B cell (primary cell): ENCODE data around the gene PLCD3. TPM values are rescaled to one million over a fixed set of nuclear protein-coding genes. Genes with fewer than 3 reads are reported as not detected.
A peak's percentile ranks its signal among the peaks of the same experiment; 100 is the strongest.

Source experiments
- ATAC-seq: fragments of 200-7000 bp; cut with Tn5 transposase; one replicate; pipeline ENCODE4 v1.10.0; 2021; ENCODE audit warnings: low read depth, mild to moderate bottlenecking, moderate number of reproducible peaks, moderate library complexity
- CTCF ChIA-PET: fragments of 350-600 bp; sonication (Branson Sonifier 250); formaldehyde crosslinking; loops from one replicate; lab custom pipeline; 2021; ENCODE audit warnings: antibody characterized with exemption, inconsistent platforms; lab: Charles Lee
- POLR2A ChIA-PET: fragments of 350-600 bp; sonication (Branson Sonifier 250); formaldehyde crosslinking; loops from one replicate; lab custom pipeline; 2021; ENCODE audit warnings: antibody characterized with exemption; lab: Charles Lee
- DNase-seq: peaks from one replicate; pipeline ENCODE4 v3.0.0; 2013
- H2AFZ ChIP-seq: 2 replicates; pipeline ENCODE4 v1.6.1; 2012; ENCODE audit warnings: mild to moderate bottlenecking, low read depth, low read length; ENCODE audit not compliant: insufficient read depth, poor library complexity, severe bottlenecking
- H3K27ac ChIP-seq, 2 donors: 1 replicate in 1 of 2; 2 replicates in 1 of 2; pipeline ENCODE4 v1.5.1; 2012 to 2013; ENCODE audit warnings: low read length in 2 of 2, mild to moderate bottlenecking in 2 of 2, moderate library complexity in 1 of 2
- H3K27me3 ChIP-seq, 4 experiments: fragments of 200-600 bp in 1 of 4; sonication (generic) in 1 of 4; replicated peaks in 1 of 4; 1 replicate in 2 of 4; 2 replicates in 2 of 4; pipeline versions ENCODE4 v1.6.1 to v1.7.0; 2013 to 2016; ENCODE audit warnings: low read length in 3 of 4, mild to moderate bottlenecking in 2 of 4, mixed read lengths in 1 of 4, moderate library complexity in 1 of 4; ENCODE audit not compliant: insufficient read depth in 4 of 4, control insufficient read depth in 3 of 4; ENCODE audit errors: control extremely low read depth in 1 of 4
- H3K36me3 ChIP-seq, 2 experiments: replicated peaks in 1 of 2; 1 replicate in 1 of 2; 2 replicates in 1 of 2; pipeline versions ENCODE4 v1.6.1 to v1.7.1; 2013; ENCODE audit warnings: low read length in 1 of 2; ENCODE audit not compliant: insufficient read depth in 2 of 2, control insufficient read depth in 1 of 2; ENCODE audit errors: control extremely low read depth in 1 of 2, extremely low read depth in 1 of 2
- H3K4me1 ChIP-seq, 2 donors: fragments of 200-600 bp in 1 of 2; sonication (generic) in 1 of 2; 1 replicate in 1 of 2; 2 replicates in 1 of 2; pipeline versions ENCODE4 v1.5.1 to v1.6.1; 2013 to 2017; ENCODE audit warnings: low read length in 2 of 2; ENCODE audit not compliant: control insufficient read depth in 2 of 2, insufficient read depth in 2 of 2
- H3K4me2 ChIP-seq: replicated peaks from 2 replicates; pipeline ENCODE3; 2012; ENCODE audit warnings: mild to moderate bottlenecking, low read depth, low read length; ENCODE audit not compliant: poor library complexity, severe bottlenecking
- H3K4me3 ChIP-seq, 5 experiments: fragments of 200-600 bp in 1 of 5; sonication (generic) in 1 of 5; 1 replicate in 3 of 5; 2 replicates in 2 of 5; pipeline versions ENCODE4 v1.5.1 to v1.7.0; 2011 to 2016; ENCODE audit warnings: low read length in 4 of 5, mild to moderate bottlenecking in 4 of 5, low read depth in 2 of 5, control low read depth in 1 of 5, moderate library complexity in 1 of 5; ENCODE audit not compliant: insufficient read depth in 1 of 5; ENCODE audit errors: control extremely low read depth in 1 of 5, extremely low read depth in 1 of 5
- H3K79me2 ChIP-seq: fragments of 200-600 bp; sonication (generic); one replicate; pipeline ENCODE4 v1.6.0; 2016; ENCODE audit warnings: low read length; ENCODE audit not compliant: control insufficient read depth, insufficient read depth
- H3K9ac ChIP-seq: fragments of 200-600 bp; sonication (generic); 2 replicates; pipeline ENCODE4 v1.6.1; 2017; ENCODE audit warnings: mild to moderate bottlenecking, low read length, moderate library complexity
- H3K9me3 ChIP-seq, 3 donors: one replicate each; pipeline versions ENCODE4 v1.6.1 to v1.7.1; 2013; ENCODE audit warnings: low read length in 2 of 3; ENCODE audit not compliant: control insufficient read depth in 2 of 3, insufficient read depth in 1 of 3; ENCODE audit errors: control extremely low read depth in 1 of 3
- H4K20me1 ChIP-seq: 2 replicates; pipeline ENCODE4 v1.6.0; 2012; ENCODE audit warnings: mild to moderate bottlenecking, low read length; ENCODE audit not compliant: insufficient read depth, control insufficient read depth, poor library complexity, severe bottlenecking
- H3K27ac Mint-ChIP-seq: one replicate; pipeline ENCODE4 v1.8.0; 2021; ENCODE audit warnings: mixed read lengths
- H3K27me3 Mint-ChIP-seq: one replicate; pipeline ENCODE4 v1.8.0; 2021; ENCODE audit warnings: mixed read lengths
- H3K4me1 Mint-ChIP-seq: one replicate; pipeline ENCODE4 v1.8.0; 2021; ENCODE audit warnings: mixed read lengths
- H3K4me3 Mint-ChIP-seq: one replicate; pipeline ENCODE4 v1.8.0; 2021; ENCODE audit warnings: mixed read lengths
- H3K9me3 Mint-ChIP-seq: one replicate; pipeline ENCODE4 v1.8.0; 2022; ENCODE audit warnings: mixed read lengths; ENCODE audit not compliant: insufficient read depth
- EZH2 ChIP-seq: IDR thresholded peaks from 2 replicates; pipeline ENCODE4 v1.6.1; 2012; ENCODE audit warnings: borderline replicate concordance, low read depth, mild to moderate bottlenecking, moderate library complexity, low read length; ENCODE audit not compliant: insufficient read depth, poor library complexity, severe bottlenecking
- WGBS: methylation state at CpG from one replicate; pipeline ENCODE4 v1.1.5; 2013; ENCODE audit warnings: missing lambda C conversion rate; ENCODE audit not compliant: insufficient coverage; 5-methylcytosine and 5-hydroxymethylcytosine counted together
- intact Hi-C: fragments of 100-400 bp; cut with micrococcal nuclease; formaldehyde crosslinking; loops from one replicate; pipeline ENCODE4 v1.10.0; 2022
- polyA plus RNA-seq: library from polyadenylated mRNA; depleted of rRNA; stranded (reverse); fragments of >200 nt; gene quantifications from 2 replicates; pipeline ENCODE4 v1.2.3, GENCODE V29; 2012
- total RNA-seq, 2 donors: library from RNA; stranded (reverse); fragments of 120-200 nt in 1 of 2; gene quantifications; 1 replicate in 1 of 2; 2 replicates in 1 of 2; pipeline versions ENCODE4 v1.2.3 to v1.2.4, GENCODE V29; 2013 to 2022
- TF ChIP-seq, protein P1 (sequence below): fragments of 200-600 bp; IDR thresholded peaks from one replicate; pipeline ENCODE4 v1.8.0; 2022; ENCODE audit warnings: antibody characterized with exemption, mild to moderate bottlenecking

PLCD3 gene
- total and polyA plus RNA-seq, 2 donors (not counting 1 experiment from before 2014, with no cell fraction given) = 0.54 to 2.2 TPM

DNA sequence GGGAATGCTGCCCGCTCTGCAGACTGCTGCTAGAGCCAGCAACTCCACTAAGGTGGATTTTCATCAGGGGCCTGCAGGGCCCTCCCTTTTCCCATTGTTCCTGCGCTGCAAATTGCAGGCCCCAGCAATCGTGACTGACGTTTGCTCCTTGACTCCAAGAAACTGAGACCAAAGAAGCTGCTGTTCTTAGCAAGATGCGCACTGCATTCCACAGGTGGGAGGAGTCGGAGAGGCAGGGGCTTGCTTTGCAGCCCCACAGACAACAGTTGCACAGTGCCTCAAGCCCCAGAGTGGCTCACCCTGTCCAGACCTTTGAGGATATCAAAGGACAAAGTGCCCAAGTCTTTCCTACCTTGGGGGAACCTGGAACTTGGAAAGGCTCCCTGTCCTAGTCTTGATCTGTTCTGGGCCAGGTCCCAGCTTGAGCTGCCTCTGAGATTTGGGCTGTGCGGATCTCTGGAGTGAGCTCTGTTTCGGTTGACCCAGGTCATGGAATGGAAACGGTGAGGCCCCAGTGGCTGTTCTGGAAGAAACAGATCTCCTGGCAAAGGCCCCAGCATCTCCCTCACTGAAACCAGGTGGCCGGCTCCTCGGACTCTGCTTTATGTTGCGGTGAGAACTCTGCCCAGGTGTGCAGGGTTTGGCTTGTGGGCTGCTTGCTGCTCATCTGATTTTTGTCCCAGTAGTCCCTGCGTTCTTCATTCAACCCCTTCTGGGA is 24.9 kb downstream of the PLCD3 start:
- H3K4me1 Mint-ChIP-seq = peaks cover 12% of the 10 kb centered on the region
- Histone ChIP-seq H3K36me3 (peaks cover 3 to 56% of the 10 kb centered on the region in 2 experiments), H3K4me2 (no peak overlapping the region), H3K27ac (no peak overlapping the region), H3K27me3 (no peaks in the 10 kb centered on the region), H3K79me2 (no peaks in the 10 kb centered on the region), H3K4me3 (no peak overlapping the region), H3K9me3 (no peaks in the 10 kb centered on the region), H2AFZ (no peak overlapping the region), H3K4me1 (peaks cover 10% of the 10 kb centered on the region in 2 donors), H4K20me1 (no peaks in the 10 kb centered on the region), H3K9ac (no peak overlapping the region)
- ChIA-PET CTCF (interaction anchor here (0.5 to 1.5 kb wide), 3 partner anchors 9 to 19 kb away, joined by 3 to 5 read pairs (median 4); no protein-coding TSS in a partner anchor), POLR2A (no interaction called here)
- TF ChIP-seq EZH2 = no peak
- TF ChIP-seq, protein P1, sequence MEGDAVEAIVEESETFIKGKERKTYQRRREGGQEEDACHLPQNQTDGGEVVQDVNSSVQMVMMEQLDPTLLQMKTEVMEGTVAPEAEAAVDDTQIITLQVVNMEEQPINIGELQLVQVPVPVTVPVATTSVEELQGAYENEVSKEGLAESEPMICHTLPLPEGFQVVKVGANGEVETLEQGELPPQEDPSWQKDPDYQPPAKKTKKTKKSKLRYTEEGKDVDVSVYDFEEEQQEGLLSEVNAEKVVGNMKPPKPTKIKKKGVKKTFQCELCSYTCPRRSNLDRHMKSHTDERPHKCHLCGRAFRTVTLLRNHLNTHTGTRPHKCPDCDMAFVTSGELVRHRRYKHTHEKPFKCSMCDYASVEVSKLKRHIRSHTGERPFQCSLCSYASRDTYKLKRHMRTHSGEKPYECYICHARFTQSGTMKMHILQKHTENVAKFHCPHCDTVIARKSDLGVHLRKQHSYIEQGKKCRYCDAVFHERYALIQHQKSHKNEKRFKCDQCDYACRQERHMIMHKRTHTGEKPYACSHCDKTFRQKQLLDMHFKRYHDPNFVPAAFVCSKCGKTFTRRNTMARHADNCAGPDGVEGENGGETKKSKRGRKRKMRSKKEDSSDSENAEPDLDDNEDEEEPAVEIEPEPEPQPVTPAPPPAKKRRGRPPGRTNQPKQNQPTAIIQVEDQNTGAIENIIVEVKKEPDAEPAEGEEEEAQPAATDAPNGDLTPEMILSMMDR = no peak
- no peak overlapping the region for H3K4me3 Mint-ChIP-seq
- intact Hi-C loops = no loop called here
- WGBS = 96% methylated on average over 13 of the region's 13 CpGs
- no peak for ATAC-seq
- no peaks in the 10 kb centered on the region for H3K27me3 Mint-ChIP-seq
- DNase-seq = no peak
- no peaks in the 10 kb centered on the region for H3K9me3 Mint-ChIP-seq
- peak overlapping the region; percentile 50 for H3K27ac Mint-ChIP-seq

DNA sequence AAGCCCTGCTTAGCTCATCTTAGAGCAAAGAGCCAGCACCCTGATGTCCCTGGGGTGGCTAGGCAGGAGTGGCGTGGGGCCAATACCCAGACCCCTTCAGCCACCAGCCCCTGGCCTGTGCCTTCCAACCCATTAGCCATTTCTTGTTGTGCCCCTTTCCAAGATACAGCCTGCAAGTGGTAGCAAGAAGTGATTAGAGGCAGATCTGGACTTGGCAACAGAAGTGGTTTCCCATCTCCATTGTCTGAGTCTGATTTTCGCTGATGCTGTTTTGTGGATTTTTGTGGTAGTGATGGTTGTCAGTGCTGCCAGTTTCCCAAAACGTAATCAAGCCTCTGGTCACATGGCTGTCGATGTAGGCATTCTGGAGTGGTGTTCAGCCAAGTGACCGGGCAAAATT is 25.7 kb downstream of the PLCD3 start:
- H3K4me2 ChIP-seq = no peak overlapping the region
- no peak overlapping the region for H3K9ac ChIP-seq
- DNase-seq (no peak), ATAC-seq (no peak)
- Mint-ChIP-seq H3K27me3 (no peaks in the 10 kb centered on the region), H3K4me1 (peaks cover 6% of the 10 kb centered on the region), H3K9me3 (no peaks in the 10 kb centered on the region), H3K4me3 (no peak overlapping the region), H3K27ac (no peak overlapping the region)
- H2AFZ ChIP-seq = no peak overlapping the region
- H4K20me1 ChIP-seq = no peaks in the 10 kb centered on the region
- H3K27me3 ChIP-seq = no peaks in the 10 kb centered on the region
- no peak overlapping the region for H3K4me3 ChIP-seq
- peaks cover under 1 to 2% of the 10 kb centered on the region in 2 donors for H3K4me1 ChIP-seq
- no peak overlapping the region for H3K27ac ChIP-seq
- H3K9me3 ChIP-seq = no peaks in the 10 kb centered on the region
- H3K79me2 ChIP-seq = no peaks in the 10 kb centered on the region
- ChIA-PET CTCF (no interaction called here), POLR2A (no interaction called here)
- intact Hi-C loops = no loop called here
- TF ChIP-seq, protein P1 = no peak
- TF ChIP-seq EZH2 = no peak
- WGBS = 95% methylated on average over 5 of the region's 5 CpGs
- peaks cover 3 to 64% of the 10 kb centered on the region in 2 experiments for H3K36me3 ChIP-seq
